H1 (cell line): ENCODE results near the gene TRIM4. TPM values are rescaled to one million over a fixed set of nuclear protein-coding genes. Genes with fewer than 3 reads are reported as not detected.

Source experiments
- CTCF ChIA-PET: fragments of 300-600 bp; sonication (Branson Sonifier 250); formaldehyde crosslinking; loops from one replicate; lab custom pipeline; 2021; ENCODE audit not compliant: partially characterized antibody; lab: Charles Lee
- POLR2A ChIA-PET: fragments of 300-600 bp; sonication (Branson Sonifier 250); formaldehyde crosslinking; loops from one replicate; lab custom pipeline; 2021; ENCODE audit warnings: inconsistent platforms; ENCODE audit not compliant: partially characterized antibody; lab: Charles Lee
- DNase-seq, 2 experiments: peaks; one replicate each; pipeline versions ENCODE4 v3.0.0 to v3.0.0-alpha.2; 2010 to 2022; ENCODE audit warnings: low spot score in 2 of 2, low read depth in 1 of 2, mixed read lengths in 1 of 2
- FAIRE-seq: peaks from 2 replicates; lab custom pipeline; 2011; peaks lifted over from hg19 to GRCh38; lab: Jason Lieb, UNC
- H2AFZ ChIP-seq: 2 replicates; pipeline ENCODE4 v1.8.1; 2012; ENCODE audit warnings: low read length, inconsistent platforms
- H2AK5ac ChIP-seq: 2 replicates; pipeline ENCODE4 v1.6.1; 2013; ENCODE audit warnings: low read depth, low read length
- H2BK120ac ChIP-seq: replicated peaks from 2 replicates; pipeline ENCODE3; 2013; ENCODE audit warnings: low read depth, low read length, inconsistent platforms
- H2BK12ac ChIP-seq: 2 replicates; pipeline ENCODE4 v1.6.1; 2013; ENCODE audit warnings: low read depth, low read length
- H2BK15ac ChIP-seq: 2 replicates; pipeline ENCODE4 v1.6.1; 2013; ENCODE audit warnings: low read length
- H2BK20ac ChIP-seq: 2 replicates; pipeline ENCODE4 v1.6.1; 2013; ENCODE audit warnings: low read length
- H2BK5ac ChIP-seq: 2 replicates; pipeline ENCODE4 v1.6.1; 2013; ENCODE audit warnings: low read depth, low read length
- H3K14ac ChIP-seq: 2 replicates; pipeline ENCODE4 v1.6.1; 2013; ENCODE audit warnings: inconsistent platforms; ENCODE audit not compliant: insufficient read length
- H3K18ac ChIP-seq: 2 replicates; pipeline ENCODE4 v1.6.1; 2013; ENCODE audit warnings: low read length; ENCODE audit errors: extremely low read depth
- H3K23ac ChIP-seq: 2 replicates; pipeline ENCODE4 v1.6.1; 2013; ENCODE audit warnings: inconsistent platforms; ENCODE audit not compliant: insufficient read length
- H3K23me2 ChIP-seq: 2 replicates; pipeline ENCODE4 v1.6.1; 2013; ENCODE audit warnings: low read depth, low read length
- H3K27ac ChIP-seq: 2 replicates; pipeline ENCODE4 v1.6.1; 2011; ENCODE audit warnings: low read depth, low read length, inconsistent platforms
- H3K27me3 ChIP-seq, 4 experiments: replicated peaks in 1 of 4; 1 replicate in 1 of 4; 2 replicates in 3 of 4; pipeline versions ENCODE4 v1.6.1 to v1.8.1; 2011 to 2013; ENCODE audit warnings: low read length in 3 of 4, mild to moderate bottlenecking in 3 of 4, inconsistent platforms in 2 of 4, mixed read lengths in 2 of 4, moderate library complexity in 1 of 4; ENCODE audit not compliant: control insufficient read depth in 3 of 4, insufficient read depth in 3 of 4; ENCODE audit errors: extremely low read depth in 1 of 4
- H3K36me3 ChIP-seq, 4 experiments: 2 replicates each; pipeline versions ENCODE4 v1.6.1 to v1.8.1; 2011 to 2013; ENCODE audit warnings: mild to moderate bottlenecking in 4 of 4, low read length in 3 of 4, moderate library complexity in 2 of 4, control low read depth in 1 of 4, inconsistent platforms in 1 of 4; ENCODE audit not compliant: insufficient read depth in 4 of 4, control insufficient read depth in 2 of 4
- H3K4ac ChIP-seq: replicated peaks from 2 replicates; pipeline ENCODE3; 2013; ENCODE audit warnings: low read length, low read depth, mixed read lengths, inconsistent platforms; ENCODE audit not compliant: insufficient read length
- H3K4me1 ChIP-seq, 4 experiments: replicated peaks in 1 of 4; 1 replicate in 1 of 4; 2 replicates in 3 of 4; pipeline versions ENCODE4 v1.6.1 to v1.8.1; 2011 to 2013; ENCODE audit warnings: low read length in 3 of 4, inconsistent platforms in 2 of 4, mixed read lengths in 1 of 4; ENCODE audit not compliant: insufficient read depth in 4 of 4, control insufficient read depth in 3 of 4
- H3K4me2 ChIP-seq, 2 experiments: 2 replicates each; pipeline versions ENCODE4 v1.6.1 to v1.8.1; 2011 to 2013; ENCODE audit warnings: low read depth in 2 of 2, low read length in 2 of 2, control low read depth in 1 of 2, inconsistent platforms in 1 of 2, mild to moderate bottlenecking in 1 of 2; ENCODE audit not compliant: insufficient read depth in 1 of 2
- H3K4me3 ChIP-seq, 4 experiments: fragments of 200-600, 300-600 bp in 1 of 4; sonication (generic), shearing (Covaris generic), sonication (Bioruptor Twin) in 1 of 4; 2 replicates each; pipeline versions ENCODE4 v1.5.1 to v1.8.1; 2011 to 2016; ENCODE audit warnings: low read length in 4 of 4, low read depth in 3 of 4, control low read depth in 2 of 4, inconsistent platforms in 2 of 4, mild to moderate bottlenecking in 2 of 4, mixed read lengths in 1 of 4, moderate library complexity in 1 of 4; ENCODE audit not compliant: insufficient read depth in 2 of 4; ENCODE audit errors: extremely low read depth in 1 of 4
- H3K56ac ChIP-seq: replicated peaks from 2 replicates; pipeline ENCODE3; 2013; ENCODE audit warnings: low read depth, mild to moderate bottlenecking, mixed read lengths, low read length, inconsistent platforms; ENCODE audit not compliant: insufficient read length
- H3K79me1 ChIP-seq: 2 replicates; pipeline ENCODE4 v1.6.1; 2013; ENCODE audit warnings: low read depth, low read length, control low read depth
- H3K79me2 ChIP-seq, 2 experiments: 2 replicates each; pipeline versions ENCODE4 v1.6.1 to v1.8.1; 2012 to 2013; ENCODE audit warnings: low read length in 2 of 2, mild to moderate bottlenecking in 2 of 2, inconsistent platforms in 1 of 2; ENCODE audit not compliant: insufficient read depth in 2 of 2, control insufficient read depth in 1 of 2
- H3K9ac ChIP-seq, 4 experiments: replicated peaks in 1 of 4; 1 replicate in 1 of 4; 2 replicates in 3 of 4; pipeline versions ENCODE4 v1.6.1 to v1.8.1; 2011 to 2013; ENCODE audit warnings: low read depth in 3 of 4, low read length in 3 of 4, control low read depth in 2 of 4, mild to moderate bottlenecking in 2 of 4, moderate library complexity in 2 of 4, inconsistent platforms in 1 of 4; ENCODE audit errors: extremely low read depth in 1 of 4
- H3K9me3 ChIP-seq, 2 experiments: 2 replicates each; pipeline versions ENCODE4 v1.6.1 to v1.8.1; 2012 to 2013; ENCODE audit warnings: mild to moderate bottlenecking in 2 of 2, moderate library complexity in 2 of 2, control low read depth in 1 of 2, inconsistent platforms in 1 of 2, low read depth in 1 of 2, low read length in 1 of 2, mixed read lengths in 1 of 2; ENCODE audit not compliant: insufficient read depth in 2 of 2
- H4K20me1 ChIP-seq, 2 experiments: replicated peaks in 1 of 2; 2 replicates each; pipeline versions ENCODE3 to v1.8.1; 2011 to 2013; ENCODE audit warnings: inconsistent platforms in 2 of 2, low read length in 2 of 2, mild to moderate bottlenecking in 1 of 2; ENCODE audit not compliant: insufficient read depth in 2 of 2, control insufficient read depth in 1 of 2
- H4K5ac ChIP-seq: 2 replicates; pipeline ENCODE4 v1.6.1; 2013; ENCODE audit warnings: low read length, low read depth, mixed read lengths, inconsistent platforms; ENCODE audit not compliant: insufficient read length
- H4K8ac ChIP-seq: 2 replicates; pipeline ENCODE4 v1.8.0; 2013; ENCODE audit warnings: mild to moderate bottlenecking, moderate library complexity, low read length, inconsistent platforms; ENCODE audit not compliant: insufficient read depth; ENCODE audit errors: extremely low read depth
- H4K91ac ChIP-seq: replicated peaks from 2 replicates; pipeline ENCODE3; 2013; ENCODE audit warnings: low read length, mixed read lengths, inconsistent platforms; ENCODE audit not compliant: insufficient read length
- BCL11A ChIP-seq, 2 experiments: IDR thresholded peaks; one replicate each; pipeline ENCODE4 v1.6.1; 2011; ENCODE audit warnings: low read depth in 2 of 2, low read length in 2 of 2, mild to moderate bottlenecking in 2 of 2
- E2F6 ChIP-seq: IDR thresholded peaks from 2 replicates; pipeline ENCODE4 v1.6.1; 2012; ENCODE audit warnings: inconsistent platforms
- HDAC6 ChIP-seq: IDR thresholded peaks from one replicate; pipeline ENCODE4 v1.7.1; 2012; ENCODE audit warnings: low read depth, mild to moderate bottlenecking, inconsistent platforms, low read length, moderate library complexity
- POU5F1 ChIP-seq: IDR thresholded peaks from 2 replicates; pipeline ENCODE4 v1.6.1; 2011; ENCODE audit warnings: low read depth, mild to moderate bottlenecking, low read length, moderate library complexity
- SIN3A ChIP-seq, 2 experiments: IDR thresholded peaks in 1 of 2; conservative IDR thresholded peaks in 1 of 2; 2 replicates each; pipeline ENCODE4 v1.6.1; 2011 to 2012; ENCODE audit warnings: low read length in 2 of 2, improper control_type of control experiment in 1 of 2, low read depth in 1 of 2, mild to moderate bottlenecking in 1 of 2
- SP1 ChIP-seq: IDR thresholded peaks from 2 replicates; pipeline ENCODE4 v1.6.1; 2011; ENCODE audit warnings: low read depth, low read length
- TEAD4 ChIP-seq: IDR thresholded peaks from 2 replicates; pipeline ENCODE4 v1.6.1; 2012; ENCODE audit warnings: low read depth, low read length, inconsistent platforms, mixed read lengths
- WGBS, 2 experiments: shearing (Covaris generic) in 1 of 2; methylation state at CpG; one replicate each; pipeline versions ENCODE4 v1.1.6 to v1.1.7; 2013 to 2015; ENCODE audit warnings: low lambda C conversion rate in 2 of 2, mixed read lengths in 2 of 2, inconsistent platforms in 1 of 2, low coverage in 1 of 2, missing lambda C conversion rate in 1 of 2; ENCODE audit not compliant: insufficient replicate concordance in 2 of 2, insufficient coverage in 1 of 2, insufficient read length in 1 of 2; ENCODE audit errors: extremely low coverage in 1 of 2, missing lambda C conversion rate in 1 of 2; 5-methylcytosine and 5-hydroxymethylcytosine counted together
- polyA plus RNA-seq, 7 experiments: library from polyadenylated mRNA; depleted of rRNA in 3 of 7; stranded (reverse) in 5 of 7; unstranded in 2 of 7; fragments of >200 nt in 5 of 7; fragments of 200-250 nt in 2 of 7; gene quantifications; 1 replicate in 5 of 7; 2 replicates in 1 of 7; 4 replicates in 1 of 7; pipeline versions ENCODE4 v1.2.1 to v1.2.3, GENCODE V29; 2011 to 2013; ENCODE audit warnings: missing spikeins in 2 of 7, mixed read lengths in 2 of 7
- total RNA-seq: library from RNA; stranded (reverse); fragmentation: NEBNext Ultra II Directional; extraction: Animal tissue kit (Norgen Biotek cat#: 25700); gene quantifications from 2 replicates; pipeline ENCODE4 v1.2.1, GENCODE V29; 2021

Gene TRIM4
- total and polyA plus RNA-seq, 2 of the 8 experiments (the other 6 are each of a cell fraction or from before 2014, with no cell fraction given) = 0.03 to 7.3 TPM

- H3K4me3 ChIP-seq = no peak within 1 kb of the TSS
- ChIA-PET CTCF (interaction anchor here (0.9 to 1.3 kb wide), 4 partner anchors 112 to 386 kb away, joined by 3 to 4 read pairs (median 3); no protein-coding TSS in a partner anchor), POLR2A (interaction anchor here (1.3 kb wide), 1 partner anchor 11 kb away, joined by 3 read pairs; no protein-coding TSS in a partner anchor)
- H2BK12ac ChIP-seq = no peak within 1 kb of the TSS
- H3K4ac ChIP-seq = no peak within 1 kb of the TSS
- no peak within 1 kb of the TSS for H2BK120ac ChIP-seq
- H3K9ac ChIP-seq = no peak within 1 kb of the TSS
- no peak within 1 kb of the TSS for H3K56ac ChIP-seq
- no peaks in the 10 kb centered on the region for H3K36me3 ChIP-seq
- TF ChIP-seq SP1 (no peak), BCL11A (IDR thresholded peaks at IDR 0.05; ENCODE audit: low read depth in 2 of 2, low read length in 2 of 2) (no peak), HDAC6 (no peak), SIN3A (conservative IDR thresholded peaks at IDR 0.05 in 1 of 2, IDR thresholded peaks at IDR 0.05 in 1 of 2; ENCODE audit: low read depth in 1 of 2, low read length in 2 of 2) (no peak), POU5F1 (no peak), E2F6 (no peak), TEAD4 (no peak)
- H3K18ac ChIP-seq = no peak within 1 kb of the TSS
- H2BK20ac ChIP-seq = no peak within 1 kb of the TSS
- H3K79me2 ChIP-seq = no peaks in the 10 kb centered on the region
- H3K27me3 ChIP-seq = no peaks in the 10 kb centered on the region; a peak in 1 of 7 replicates
- no peak within 1 kb of the TSS for H2BK15ac ChIP-seq
- FAIRE-seq = no peak
- no peak within 1 kb of the TSS for H2BK5ac ChIP-seq
- H4K5ac ChIP-seq = no peak within 1 kb of the TSS
- H3K27ac ChIP-seq = no peak within 1 kb of the TSS
- DNase-seq = no peak
- H3K14ac ChIP-seq = no peak within 1 kb of the TSS
- H3K23me2 ChIP-seq = no peaks in the 10 kb centered on the region
- H3K4me1 ChIP-seq = no peaks in the 10 kb centered on the region
- no peak within 1 kb of the TSS for H4K8ac ChIP-seq
- H3K4me2 ChIP-seq = no peak within 1 kb of the TSS
- H3K23ac ChIP-seq = no peak within 1 kb of the TSS
- 78% methylated on average over 3 of the region's 3 CpGs; no CpG with 5 or more reads in 1 of the 2 experiments for WGBS, 2 experiments
- no peaks in the 10 kb centered on the region for H3K9me3 ChIP-seq
- H4K91ac ChIP-seq = no peak within 1 kb of the TSS
- H3K79me1 ChIP-seq = no peaks in the 10 kb centered on the region
- no peaks in the 10 kb centered on the region for H4K20me1 ChIP-seq
- H2AK5ac ChIP-seq = no peak within 1 kb of the TSS
- H2AFZ ChIP-seq = no peak within 1 kb of the TSS
Measured at GRCh38 chr7:99876933-99877332, 42.4 kb downstream of the TRIM4 start, which contains the start of gene OR2AE1. Gene OR2AE1, minus strand, starts transcription at chr7:99877033. Its CDS starts 0 bp downstream, at chr7:99877033.
